Astrocyte (in vitro differentiated cells and primary cell): ENCODE data around the gene INCA1.

Source experiments
- EZH2 ChIP-seq: IDR thresholded peaks from 2 replicates; pipeline ENCODE4 v1.6.1; 2012; ENCODE audit warnings: mild to moderate bottlenecking, low read length, inconsistent platforms; ENCODE audit not compliant: insufficient read depth
- TF ChIP-seq, protein P1 (sequence below): IDR thresholded peaks from 2 replicates; pipeline ENCODE4 v1.5.1; 2011; ENCODE audit warnings: low read depth, mild to moderate bottlenecking, inconsistent platforms, low read length, moderate library complexity; ENCODE audit not compliant: insufficient read depth

DNA sequence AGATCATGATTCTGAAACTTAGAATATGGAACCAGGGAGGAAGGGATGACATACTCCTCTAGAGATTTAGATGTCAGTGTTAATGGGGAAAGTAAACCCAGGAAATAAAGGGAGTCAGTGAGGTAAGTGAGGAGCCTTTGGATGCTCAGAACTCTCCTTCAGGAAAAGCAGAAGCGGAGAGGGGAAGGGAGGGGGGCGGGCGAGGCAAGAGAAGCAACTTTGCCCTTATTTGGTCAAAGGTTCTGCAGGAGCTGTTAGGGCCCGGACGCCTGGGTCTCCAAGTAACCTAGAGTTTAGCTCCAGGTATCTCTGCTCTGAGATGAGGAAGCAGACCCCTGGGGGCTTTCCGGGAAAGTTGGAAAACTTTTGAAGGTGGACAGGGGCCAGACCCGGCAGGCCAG lies 50.3 kb downstream of the INCA1 start:
- TF ChIP-seq, protein P1, sequence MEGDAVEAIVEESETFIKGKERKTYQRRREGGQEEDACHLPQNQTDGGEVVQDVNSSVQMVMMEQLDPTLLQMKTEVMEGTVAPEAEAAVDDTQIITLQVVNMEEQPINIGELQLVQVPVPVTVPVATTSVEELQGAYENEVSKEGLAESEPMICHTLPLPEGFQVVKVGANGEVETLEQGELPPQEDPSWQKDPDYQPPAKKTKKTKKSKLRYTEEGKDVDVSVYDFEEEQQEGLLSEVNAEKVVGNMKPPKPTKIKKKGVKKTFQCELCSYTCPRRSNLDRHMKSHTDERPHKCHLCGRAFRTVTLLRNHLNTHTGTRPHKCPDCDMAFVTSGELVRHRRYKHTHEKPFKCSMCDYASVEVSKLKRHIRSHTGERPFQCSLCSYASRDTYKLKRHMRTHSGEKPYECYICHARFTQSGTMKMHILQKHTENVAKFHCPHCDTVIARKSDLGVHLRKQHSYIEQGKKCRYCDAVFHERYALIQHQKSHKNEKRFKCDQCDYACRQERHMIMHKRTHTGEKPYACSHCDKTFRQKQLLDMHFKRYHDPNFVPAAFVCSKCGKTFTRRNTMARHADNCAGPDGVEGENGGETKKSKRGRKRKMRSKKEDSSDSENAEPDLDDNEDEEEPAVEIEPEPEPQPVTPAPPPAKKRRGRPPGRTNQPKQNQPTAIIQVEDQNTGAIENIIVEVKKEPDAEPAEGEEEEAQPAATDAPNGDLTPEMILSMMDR = no peak
- TF ChIP-seq EZH2 = no peak
